Activated naive CD8-positive, alpha-beta T cell treated with anti-CD3 and anti-CD28 coated beads, Interleukin-2, amount 50 U/mL, for 16 hours (primary cell): ENCODE results near the gene NLN.
"Not testable (repeated sequence)": the region's sequence is repeated elsewhere in the genome, so short reads cannot be mapped to it uniquely, and the experiment has no call there.

Experiments
- DNase-seq: peaks from one replicate; pipeline ENCODE4 v3.0.0-alpha.2; 2020; ENCODE audit warnings: low read depth, low spot score

Gene NLN

DNA sequence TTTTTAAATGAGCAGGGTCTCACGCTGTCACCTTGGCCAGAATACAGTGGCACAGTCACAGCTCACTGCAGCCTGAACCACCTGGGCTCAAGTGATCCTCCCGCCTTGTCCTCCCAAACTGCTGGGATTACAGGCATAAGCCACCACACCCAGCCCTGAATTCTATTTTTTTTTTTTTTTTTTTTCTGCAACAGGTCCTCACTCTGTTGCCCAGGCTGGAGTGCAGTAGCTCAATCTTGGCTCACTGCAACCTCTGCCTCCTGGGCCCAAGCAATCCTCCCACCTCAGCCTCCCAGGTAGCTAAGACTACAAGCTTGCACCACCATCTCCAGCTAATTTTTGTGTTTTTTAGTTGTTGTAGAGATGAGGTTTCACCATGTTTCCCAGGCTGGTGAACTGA is 51.0 kb downstream of the NLN start:
- not testable (repeated sequence) for DNase-seq

DNA sequence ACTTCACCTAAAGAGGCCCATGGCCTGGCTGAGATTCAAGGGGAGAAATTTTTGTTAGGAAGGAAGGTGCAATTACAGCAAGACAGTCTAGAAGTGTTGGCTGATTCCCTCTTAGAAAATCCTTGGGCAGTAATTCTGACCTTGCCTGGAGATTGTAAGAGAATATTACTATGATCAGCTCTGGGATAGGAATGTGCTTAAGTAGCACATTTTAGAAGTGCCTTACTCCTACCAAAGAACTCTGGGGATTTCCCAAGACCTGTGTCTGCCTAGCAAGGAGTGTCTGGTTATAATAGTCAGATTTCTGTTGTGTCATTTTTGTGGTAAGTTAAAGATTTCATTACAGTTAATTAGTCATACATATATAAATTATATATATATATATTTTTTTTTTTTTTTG is 52.3 kb downstream of the NLN start:
- no peak for DNase-seq

DNA sequence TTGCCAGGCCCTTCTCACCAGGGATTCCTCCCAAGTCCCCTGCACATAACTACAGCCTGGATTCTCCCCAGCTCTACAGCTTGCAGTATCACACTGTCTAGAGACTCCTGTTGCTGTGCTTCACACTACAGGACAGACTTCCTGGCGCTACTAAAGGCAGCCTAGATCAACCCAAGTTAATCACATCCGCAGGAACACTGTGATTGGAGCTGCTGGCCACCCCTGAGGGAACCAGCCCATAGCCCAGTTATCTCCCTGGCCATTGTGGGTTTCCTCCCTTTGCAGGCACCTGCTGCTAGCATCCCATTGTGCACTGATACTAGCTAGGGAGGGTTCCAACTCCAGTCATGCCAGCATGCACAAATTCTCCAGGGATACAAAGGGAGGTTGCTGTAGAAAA is 53.5 kb downstream of the NLN start:
- DNase-seq: no peak

DNA sequence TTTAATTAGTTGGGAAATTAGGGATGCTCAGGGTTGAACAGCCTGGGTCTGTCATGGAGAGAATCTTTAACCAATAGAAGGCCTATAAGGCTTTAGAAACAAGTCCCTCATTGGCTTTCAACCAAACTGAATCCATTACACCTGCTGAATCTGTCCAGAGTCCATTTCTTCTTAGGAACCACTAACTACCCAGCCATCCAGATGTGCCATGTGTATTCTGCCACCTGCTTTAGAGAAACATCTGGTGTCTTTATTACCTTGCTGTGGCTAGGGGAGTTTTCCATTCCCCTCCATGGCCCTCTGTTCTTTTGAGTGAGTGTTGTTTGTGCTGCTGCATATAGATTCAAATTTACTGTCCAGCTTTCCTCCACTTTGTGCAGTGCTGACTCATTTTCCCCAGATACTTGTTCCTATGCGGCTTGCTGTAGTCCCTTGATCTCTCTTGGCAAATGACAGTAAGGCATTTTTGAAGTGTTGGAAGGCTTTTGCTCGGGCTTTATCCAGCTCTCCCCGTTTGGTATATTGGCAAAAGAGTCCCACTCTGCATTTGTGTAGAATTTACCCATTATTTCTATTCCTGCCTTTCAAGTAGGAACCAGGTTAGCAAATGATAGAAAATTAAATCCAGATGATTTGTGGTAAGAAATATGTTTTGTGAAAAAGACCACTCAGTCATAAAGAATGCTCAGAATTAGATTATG is 54.6 kb downstream of the NLN start:
- no peak for DNase-seq

DNA sequence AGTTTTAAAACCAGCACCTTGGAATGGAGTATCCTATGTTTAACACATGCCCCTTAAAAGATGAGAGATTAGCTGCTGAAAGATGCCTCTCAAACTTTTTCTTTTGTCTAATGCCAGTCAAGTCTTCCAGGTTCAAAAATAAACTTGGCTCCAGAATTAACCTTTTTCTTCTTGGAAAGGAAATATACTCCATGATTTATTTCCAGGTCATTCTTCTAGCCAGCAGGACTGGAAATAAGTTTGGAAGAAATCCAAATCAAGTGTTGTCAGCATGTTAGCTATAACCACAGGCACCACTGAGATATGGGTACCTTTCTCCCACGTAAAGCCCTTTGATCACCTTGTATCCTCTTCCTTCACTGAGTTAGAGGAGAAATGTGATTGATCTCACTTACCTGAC is 56.1 kb downstream of the NLN start:
- no peak for DNase-seq

DNA sequence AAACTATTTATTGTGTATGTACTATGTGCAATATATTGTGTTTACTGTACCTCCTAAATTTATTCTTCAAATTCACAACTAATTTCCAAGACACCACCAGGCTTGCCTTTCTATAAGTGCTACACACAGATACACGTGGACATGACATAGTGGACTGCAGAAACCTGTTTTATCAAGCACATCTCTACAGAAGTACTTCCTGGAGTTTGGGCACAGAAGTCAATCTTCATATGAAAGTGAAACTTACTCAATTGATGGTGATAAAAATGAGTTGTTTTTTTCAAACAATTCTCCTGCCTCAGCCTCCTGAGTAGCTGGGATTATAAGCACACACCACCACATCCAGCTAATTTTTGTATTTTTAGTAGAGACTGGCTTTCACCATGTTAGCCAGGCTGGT is 57.6 kb downstream of the NLN start:
- DNase-seq: no peak

DNA sequence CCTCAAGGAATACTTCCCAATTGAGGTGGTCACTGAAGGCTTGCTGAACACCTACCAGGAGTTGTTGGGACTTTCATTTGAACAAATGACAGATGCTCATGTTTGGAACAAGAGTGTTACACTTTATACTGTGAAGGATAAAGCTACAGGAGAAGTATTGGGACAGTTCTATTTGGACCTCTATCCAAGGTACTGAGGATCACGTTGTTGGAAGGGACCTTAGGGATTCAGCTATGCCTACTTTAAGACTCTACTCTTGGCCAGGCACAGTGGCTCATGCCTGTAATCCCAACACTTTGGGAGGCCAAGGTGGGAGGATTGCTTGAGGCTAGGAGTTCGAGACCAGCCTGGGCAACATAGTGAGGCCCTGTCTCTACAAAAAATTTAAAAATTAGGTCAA is 66.3 kb downstream of the NLN start:
- DNase-seq: not testable (repeated sequence)

DNA sequence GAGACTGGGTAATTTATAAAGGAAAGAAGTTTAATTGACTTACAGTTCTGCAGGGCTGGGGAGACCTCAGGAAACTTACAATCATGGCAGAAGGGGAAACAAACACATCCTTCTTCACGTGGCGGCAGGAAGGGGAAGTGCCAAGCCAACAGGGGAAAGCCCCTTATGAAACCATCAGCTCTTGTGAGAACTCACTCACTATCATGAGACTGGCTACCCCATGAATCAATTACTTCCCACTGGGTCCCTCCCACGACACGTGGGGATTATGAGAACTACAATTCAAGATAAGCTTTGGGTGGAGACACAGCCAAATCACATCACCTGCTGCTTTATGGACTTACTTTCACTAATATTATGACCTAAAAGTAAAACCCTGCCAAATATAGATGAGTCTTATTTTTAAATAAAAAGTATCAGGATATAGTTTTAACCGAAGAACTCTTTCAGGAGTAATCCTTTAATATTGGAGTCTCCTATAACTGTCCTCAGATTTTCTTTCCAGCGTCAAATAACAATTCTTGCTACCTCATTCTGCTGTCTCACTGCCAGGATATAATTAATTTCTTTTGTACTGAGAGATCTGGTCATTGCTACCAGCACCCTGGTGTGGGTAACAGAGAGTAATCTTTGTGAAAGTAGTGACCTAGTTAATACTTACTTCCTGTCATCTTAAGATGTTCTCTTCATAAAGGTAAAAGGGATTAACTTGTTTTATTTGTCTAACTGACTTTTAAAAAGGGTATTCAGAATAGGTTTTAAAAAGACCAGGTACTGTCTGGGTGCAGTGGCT is 68.6 kb downstream of the NLN start:
- no peak for DNase-seq

DNA sequence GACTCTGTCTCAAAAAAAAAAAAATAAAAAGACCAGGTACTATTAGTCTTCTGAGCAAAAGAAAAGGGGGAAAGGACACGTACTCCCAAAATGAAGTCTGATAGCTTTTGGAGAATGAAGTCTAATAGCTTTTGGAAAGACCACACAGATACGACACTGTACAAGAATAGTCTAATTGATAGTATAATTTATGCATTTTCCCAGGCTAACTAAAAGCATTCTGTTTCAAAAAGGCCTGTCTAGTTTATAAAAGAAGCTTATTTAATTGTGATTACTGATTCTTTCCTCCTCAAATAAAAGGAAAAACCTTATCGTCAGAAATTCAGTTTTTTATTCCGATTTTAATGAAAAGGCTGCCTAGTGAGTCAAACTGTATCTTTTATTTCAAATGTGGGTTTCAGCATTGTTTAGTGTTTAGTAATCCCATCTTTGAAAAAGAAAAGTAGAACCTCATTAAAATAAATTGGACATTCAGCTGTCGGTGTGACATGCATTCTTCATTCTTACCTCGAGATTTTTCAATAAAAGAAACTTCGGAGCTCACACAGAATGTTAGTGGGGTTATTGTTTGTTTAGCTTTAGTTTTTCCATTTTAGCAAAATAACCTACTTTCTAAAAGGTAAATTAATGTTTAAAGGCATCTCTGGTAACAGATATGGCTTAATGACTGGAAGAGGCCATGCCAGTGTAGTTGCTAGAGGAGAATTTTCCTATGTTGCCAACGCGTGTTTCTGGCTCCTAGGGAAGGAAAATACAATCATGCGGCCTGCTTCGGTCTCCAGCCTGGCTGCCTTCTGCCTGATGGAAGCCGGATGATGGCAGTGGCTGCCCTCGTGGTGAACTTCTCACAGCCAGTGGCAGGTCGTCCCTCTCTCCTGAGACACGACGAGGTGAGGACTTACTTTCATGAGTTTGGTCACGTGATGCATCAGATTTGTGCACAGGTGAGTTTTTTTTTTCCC is 70.0 kb downstream of the NLN start:
- no peak for DNase-seq

DNA sequence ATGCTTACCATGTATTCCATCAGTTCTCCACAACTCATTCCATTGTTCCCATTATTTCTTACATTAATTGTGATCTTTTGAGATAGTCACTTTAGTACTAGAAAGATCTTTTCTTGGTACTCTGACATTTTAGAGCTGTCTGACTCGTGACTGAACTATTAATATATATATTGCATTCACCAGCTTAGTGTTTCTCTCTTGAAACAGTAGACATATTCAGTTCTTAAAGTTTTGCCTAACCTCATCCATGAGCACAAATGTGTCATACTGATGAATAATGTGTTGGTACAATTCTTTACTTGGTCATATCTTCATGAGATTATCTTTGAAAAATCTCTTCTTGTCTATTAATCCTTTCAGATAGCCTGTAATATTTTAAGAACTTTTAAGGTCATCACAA is 74.3 kb downstream of the NLN start:
- no peak for DNase-seq

DNA sequence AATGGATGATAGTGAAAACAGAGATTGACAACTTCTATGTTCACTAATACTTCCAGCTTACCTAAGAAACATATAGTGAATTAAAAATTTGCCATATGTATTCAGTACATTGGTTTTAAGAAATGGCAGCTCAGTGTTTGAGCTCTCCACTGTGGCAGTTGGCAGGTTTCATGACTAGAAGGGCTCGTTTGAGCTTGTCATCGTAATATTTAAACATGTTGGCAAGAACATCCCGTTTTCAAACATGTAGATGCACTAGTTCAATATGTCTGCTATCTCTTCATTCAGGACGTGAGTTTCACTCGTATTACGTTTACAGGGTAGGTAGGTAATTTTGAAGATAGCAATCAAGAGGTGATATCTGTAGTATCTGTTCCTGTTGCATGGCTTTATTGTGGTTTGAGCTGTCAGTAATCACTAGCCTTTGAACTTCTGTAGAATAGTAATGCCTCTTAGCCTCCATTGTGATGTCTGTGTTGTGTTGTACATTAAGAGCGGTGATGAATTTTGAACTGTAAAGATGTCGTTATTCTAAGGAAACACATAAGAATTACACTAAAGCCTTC is 74.8 kb downstream of the NLN start:
- DNase-seq: no peak

DNA sequence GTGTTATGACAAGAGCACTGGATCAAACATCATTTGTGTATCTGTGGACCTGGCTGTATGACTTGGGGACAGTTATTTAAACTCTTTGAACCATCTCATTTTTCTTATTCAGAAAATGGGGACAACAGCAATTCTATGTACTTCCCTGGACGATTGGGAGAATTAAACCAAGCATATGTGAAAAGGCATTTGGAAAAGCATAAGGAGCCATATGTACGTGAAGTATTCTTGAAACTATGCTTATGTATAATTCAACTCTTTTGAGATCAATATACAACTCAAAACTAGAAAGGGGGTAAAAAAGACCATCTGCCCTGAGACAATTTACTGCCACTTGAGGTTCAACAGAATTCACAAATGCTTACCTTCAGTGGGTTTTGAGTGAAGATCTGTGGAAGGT is 75.5 kb downstream of the NLN start:
- no peak for DNase-seq

DNA sequence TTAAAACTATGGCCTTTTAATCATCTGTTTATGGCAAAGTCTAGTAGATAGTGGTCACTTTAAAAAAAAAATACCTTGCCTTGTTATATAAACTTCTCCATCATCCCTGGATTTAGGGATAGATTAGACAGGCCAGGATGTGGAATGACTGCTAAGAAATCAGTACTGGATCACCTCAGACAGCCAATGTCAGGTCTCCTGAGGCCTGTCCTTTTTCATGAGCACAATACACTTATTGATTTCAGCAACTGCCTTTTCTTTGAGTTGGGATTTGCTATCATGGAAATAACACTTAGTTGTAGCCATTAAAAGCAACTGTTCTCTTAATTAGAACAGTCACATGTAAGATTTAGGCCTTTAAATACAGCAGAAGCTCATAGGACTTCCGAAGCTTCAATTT is 77.9 kb downstream of the NLN start:
- no peak for DNase-seq

DNA sequence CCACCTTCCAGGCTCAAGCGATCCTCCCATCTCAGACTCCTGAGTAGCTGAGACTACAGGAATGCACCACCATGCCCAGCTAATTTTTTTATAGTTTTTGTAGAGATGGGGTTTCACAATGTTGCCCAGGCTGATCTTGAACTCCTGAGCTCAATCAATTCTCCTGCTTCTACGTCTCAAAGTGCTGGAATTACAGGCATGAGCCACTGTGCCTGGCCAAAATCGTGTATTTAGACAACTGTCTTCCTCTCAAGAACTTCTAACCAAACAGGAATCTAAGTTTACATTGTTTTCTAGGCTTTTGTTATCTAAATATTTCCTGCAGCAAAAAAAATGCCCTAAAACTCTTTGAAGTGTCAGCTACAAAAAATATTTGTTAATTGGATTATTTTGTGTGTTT is 78.8 kb downstream of the NLN start:
- no peak for DNase-seq

DNA sequence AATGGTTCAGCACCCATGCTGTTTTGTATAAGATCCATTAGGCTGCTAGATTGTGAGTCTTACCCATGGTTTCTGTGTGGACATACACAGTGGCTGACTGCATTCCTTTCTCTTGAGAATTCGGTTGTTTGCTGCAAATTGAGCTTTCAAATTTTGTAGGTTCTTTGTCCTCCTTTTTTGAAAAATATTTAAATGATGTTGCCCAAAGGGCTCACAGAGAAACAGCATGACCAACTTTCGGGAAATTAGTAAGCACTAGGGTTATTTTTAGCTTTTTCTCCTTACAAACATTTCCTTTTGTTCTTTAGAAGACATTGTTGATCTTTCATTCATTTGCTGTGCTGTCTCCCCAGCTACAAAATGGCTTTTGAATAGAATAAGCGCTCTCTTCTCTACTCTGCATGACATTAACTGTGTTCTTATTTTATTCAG is 79.4 kb downstream of the NLN start:
- DNase-seq: no peak

DNA sequence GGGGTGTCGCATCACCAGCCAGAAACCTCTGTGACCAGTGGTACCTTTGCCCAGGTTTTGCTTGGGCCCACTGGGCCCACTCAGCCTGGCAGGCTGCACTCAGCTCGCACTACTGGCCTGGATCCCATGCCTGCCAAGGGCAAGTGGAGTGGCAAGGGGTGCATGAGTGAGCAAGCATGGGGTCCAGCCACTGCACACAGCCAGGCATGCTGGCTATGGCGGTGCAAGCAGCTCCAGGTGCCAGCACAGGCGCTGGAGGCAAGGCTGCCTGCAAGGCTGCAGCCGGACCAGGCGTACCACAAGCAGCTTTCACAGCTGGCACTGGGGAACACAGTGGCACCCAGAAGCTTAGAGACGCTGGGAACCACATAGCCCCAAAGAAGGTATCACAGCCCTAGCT is 80.1 kb downstream of the NLN start:
- no peak for DNase-seq

DNA sequence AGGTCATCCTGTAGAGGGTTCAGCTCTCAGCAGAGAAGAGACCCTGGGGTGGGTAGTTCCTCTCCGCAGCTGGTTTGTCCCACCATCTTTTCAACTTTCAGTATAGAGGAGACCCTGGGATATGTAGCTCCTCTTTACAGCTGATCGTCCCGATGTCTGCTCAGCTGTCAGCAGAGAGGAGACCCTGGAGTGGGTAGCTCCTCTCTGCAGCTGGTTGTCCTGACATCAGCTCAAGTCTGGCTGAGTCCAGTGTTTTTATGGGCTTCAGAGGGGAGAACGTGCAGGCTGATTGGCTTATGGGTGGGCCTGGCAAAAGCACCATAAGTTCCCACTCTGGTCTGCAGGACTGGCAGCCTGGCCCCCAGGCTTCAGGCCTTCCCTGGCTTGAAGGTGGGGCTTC is 80.8 kb downstream of the NLN start:
- DNase-seq: no peak

DNA sequence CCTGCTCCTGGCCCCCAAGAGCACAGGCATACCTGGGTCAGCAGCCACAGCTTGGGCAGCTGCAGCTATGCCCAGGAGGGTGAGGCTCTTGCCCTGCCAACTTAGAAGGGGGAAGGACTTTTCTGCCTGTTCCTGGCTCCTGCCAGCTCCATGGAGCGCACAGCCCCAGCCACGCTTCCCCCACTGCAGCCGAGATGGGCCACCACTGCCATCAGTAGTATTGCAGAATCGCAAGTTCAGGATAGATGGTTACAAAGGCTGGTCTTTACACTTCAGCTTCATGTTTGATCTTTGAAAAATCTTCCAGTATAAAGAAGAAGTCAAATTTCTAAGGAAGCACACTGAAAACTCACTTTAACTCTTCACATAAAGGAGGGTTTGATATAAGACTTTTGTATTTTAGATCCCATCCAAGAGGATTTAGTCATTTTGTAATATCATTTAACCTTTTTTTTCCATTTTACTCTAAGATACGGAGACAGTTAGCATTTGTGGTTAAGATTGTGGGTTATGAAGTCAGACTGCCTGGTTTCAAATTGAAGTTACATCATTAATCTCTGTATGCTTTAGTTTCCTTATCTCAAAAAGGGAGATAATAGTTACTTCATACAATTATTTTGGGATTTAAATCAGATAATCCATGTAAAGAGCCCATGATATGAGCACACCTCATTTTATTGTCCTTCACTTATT is 81.8 kb downstream of the NLN start:
- no peak for DNase-seq

DNA sequence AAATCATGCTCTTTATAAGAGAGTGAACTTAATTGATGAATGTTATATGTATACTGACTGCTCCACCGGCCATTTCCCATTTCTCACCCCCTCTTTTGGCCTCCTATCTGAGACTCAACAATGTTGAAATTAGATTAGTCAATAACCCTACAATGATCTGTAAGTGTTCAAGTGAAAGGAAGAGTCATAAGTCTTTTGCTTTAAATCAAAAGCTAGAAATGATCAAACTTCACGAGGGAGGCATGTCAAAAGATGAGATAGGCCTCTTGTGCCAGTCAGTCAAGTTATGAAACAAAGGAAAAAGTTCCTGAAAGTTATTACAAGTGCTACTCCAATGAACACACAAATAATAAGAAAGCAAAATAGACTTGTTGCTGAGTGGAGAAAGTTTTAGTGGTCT is 83.1 kb downstream of the NLN start:
- no peak for DNase-seq

DNA sequence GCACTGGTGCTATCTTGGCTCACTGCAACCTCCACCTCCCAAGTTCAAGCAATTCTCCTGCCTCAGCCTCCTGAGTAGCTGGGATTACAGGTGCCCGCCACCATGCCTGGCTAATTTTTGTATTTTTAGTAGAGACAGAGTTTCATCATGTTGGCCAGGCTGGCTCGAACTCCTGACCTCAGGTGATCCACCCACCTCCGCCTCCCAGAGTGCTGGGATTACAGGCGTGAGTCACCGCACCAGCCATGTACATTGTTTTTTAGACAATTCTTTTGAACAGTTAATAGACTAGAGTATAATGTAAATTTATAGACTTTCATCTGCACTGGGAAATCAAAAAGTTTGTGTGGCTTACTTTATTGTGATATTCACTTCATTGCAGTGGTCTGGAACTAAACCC is 85.5 kb downstream of the NLN start:
- DNase-seq: not testable (repeated sequence)

DNA sequence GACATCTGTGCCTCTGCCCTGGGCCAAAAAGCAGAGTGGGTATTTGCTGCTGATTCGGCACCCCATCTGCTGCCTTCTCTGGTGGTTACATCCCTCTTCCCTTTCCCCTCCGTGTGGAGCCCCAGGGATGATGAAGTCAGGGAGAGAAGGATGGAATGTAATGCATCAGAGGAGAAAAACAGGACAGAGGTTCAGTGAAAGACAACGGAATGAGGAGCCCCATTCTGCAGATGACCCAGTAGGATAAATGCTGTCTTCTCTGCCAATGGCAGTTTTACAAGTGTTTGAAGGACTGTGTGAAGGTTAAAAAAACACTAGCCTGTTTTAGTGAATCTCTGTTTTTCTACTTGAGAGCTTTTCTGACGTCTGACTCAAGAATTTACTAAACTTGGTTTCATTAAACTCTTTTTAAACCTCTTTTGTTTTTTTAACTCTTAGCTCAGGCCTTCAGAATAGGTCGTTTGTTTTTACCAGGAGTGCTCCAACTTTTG is 86.3 kb downstream of the NLN start:
- DNase-seq: no peak
